Heart left ventricle (tissue), 16 donors: Measurements from ENCODE around the gene UBN2. TPM values are rescaled to one million over a fixed set of nuclear protein-coding genes. Genes with fewer than 3 reads are reported as not detected.

Experiments used
- ATAC-seq, 4 donors: fragments of 200-7000 bp; cut with Tn5 transposase; one replicate each; pipeline ENCODE4 v1.9.1; 2020 to 2022; ENCODE audit warnings: moderate library complexity in 4 of 4, mild to moderate bottlenecking in 3 of 4, moderate number of reproducible peaks in 1 of 4
- DNase-seq, 5 donors: peaks; one replicate each; pipeline ENCODE4 v3.0.0-alpha.2; 2020
- H3K27ac ChIP-seq, 12 donors: fragments of 200-600 bp; sonication (generic) in 4 of 12; one replicate each; pipeline versions ENCODE4 v1.5.0 to v1.8.0; 2016 to 2022; ENCODE audit warnings: mild to moderate bottlenecking in 2 of 12
- H3K27me3 ChIP-seq, 9 donors: fragments of 200-600 bp; sonication (generic) in 2 of 9; one replicate each; pipeline versions ENCODE4 v1.5.1 to v1.8.0; 2016 to 2022; ENCODE audit warnings: mild to moderate bottlenecking in 3 of 9
- H3K36me3 ChIP-seq, 9 donors: fragments of 200-600 bp; sonication (generic) in 2 of 9; one replicate each; pipeline versions ENCODE4 v1.5.0 to v1.8.0; 2018 to 2022; ENCODE audit warnings: mild to moderate bottlenecking in 2 of 9
- H3K4me1 ChIP-seq, 12 donors: fragments of 200-600 bp; sonication (generic) in 4 of 12; one replicate each; pipeline versions ENCODE4 v1.5.0 to v1.8.0; 2016 to 2022; ENCODE audit warnings: mild to moderate bottlenecking in 3 of 12
- H3K4me3 ChIP-seq, 12 donors: fragments of 200-600 bp; sonication (generic) in 4 of 12; one replicate each; pipeline versions ENCODE4 v1.5.0 to v1.8.0; 2017 to 2022; ENCODE audit warnings: mild to moderate bottlenecking in 9 of 12, moderate library complexity in 4 of 12
- H3K9me3 ChIP-seq, 12 donors: fragments of 200-600 bp; sonication (generic) in 4 of 12; one replicate each; pipeline versions ENCODE4 v1.5.0 to v1.8.0; 2016 to 2022; ENCODE audit warnings: mild to moderate bottlenecking in 1 of 12
- CTCF ChIP-seq, 12 donors: fragments of 200-600 bp; sonication (generic) in 4 of 12; IDR thresholded peaks; one replicate each; pipeline versions ENCODE4 v1.5.0 to v1.8.0; 2018 to 2022; ENCODE audit warnings: antibody characterized with exemption in 12 of 12, mild to moderate bottlenecking in 5 of 12
- POLR2A ChIP-seq, 2 donors: fragments of 450-650 bp; IDR thresholded peaks; one replicate each; pipeline ENCODE4 v1.6.1; 2017; ENCODE audit warnings: antibody characterized with exemption in 2 of 2, mild to moderate bottlenecking in 2 of 2, moderate library complexity in 2 of 2
- WGBS, 4 donors: extraction: QIAGEN DNeasy Blood & Tissue Kit in 2 of 4; methylation state at CpG; one replicate each; pipeline versions ENCODE4 v1.1.5 to v1.1.7; 2013 to 2018; 5-methylcytosine and 5-hydroxymethylcytosine counted together
- intact Hi-C, 10 donors: fragments of 100-400 bp; cut with DNase I; formaldehyde crosslinking; loops; one replicate each; pipeline versions ENCODE4 v1.11.1 to v1.14.2; 2022
- polyA plus RNA-seq, 2 donors: library from polyadenylated mRNA; stranded (reverse); fragments of 200-250 nt; gene quantifications; one replicate each; pipeline ENCODE4 v1.2.3, GENCODE V29; 2013
- total RNA-seq, 9 donors: library from RNA; depleted of rRNA in 2 of 9; stranded (reverse); fragments of >200 nt in 2 of 9; fragmentation: NEBNext Ultra II Directional in 3 of 9; extraction: Animal tissue kit (Norgen Biotek cat#: 25700) in 3 of 9; gene quantifications; one replicate each; pipeline versions ENCODE4 v1.1.0 to v1.2.4, GENCODE V29; 2016 to 2023
- donor health status: ischemic (EF 13 %, LVEDD 7.1; RV severe dilation, severe dysfunction).
- donor health status: healthy with polysubstance abuse.
- donor health status: DM: no; HTN: yes; CAD: no.
- donor health status: DM: no; HTN: no; CAD: no.
- donor health status: ischemic (EF 25% LVEDD 6.9; RV normal size, moderate dysfunction).
- donor health status: ischemic (EF 25% LVEDD 5.7; RV mildly dilated, moderate dysfunction).
- donor health status: healthy.
- donor health status: DM: yes; HTN: yes; CAD: no.
- donor health status: ischemic (EF 35%, LVEDD 5.7; RV mildly dilated, moderate dysfunction).
- donor health status: nonischemic (EF 11% LVEDD 7.7; RV severe dilation, severe dysfunction).
- donor health status: DM: yes; HTN: yes; CAD: no.
- donor health status: PGD.
- donor health status: ischemic (EF 29% LVEDD 5.4; RV normal size, mild dysfunction).
- donor health status: nonischemic (EF 23%, LVEDD 6.1; RV moderate dilation, normal function).

The UBN2 gene
- total and polyA plus RNA-seq, 11 donors = 3.3 to 26.9 (median 16.2) TPM

GRCh38 chr7:139297795-139298194, 66.8 kb downstream of the UBN2 start:
- intact Hi-C loops = no loop called here
- DNase-seq = no peak
- H3K27me3 ChIP-seq = no peaks in the 10 kb centered on the region
- no peaks in the 10 kb centered on the region for H3K9me3 ChIP-seq
- H3K27ac ChIP-seq = no peak overlapping the region
- no peak for ATAC-seq
- WGBS, 4 donors = 74 to 79% (median 75%) methylated on average over 6 of the region's 6 CpGs
- TF ChIP-seq POLR2A (IDR thresholded peaks at IDR 0.05) (no peak), CTCF (IDR thresholded peaks at IDR 0.05) (no peak)
- H3K4me1 ChIP-seq = no peaks in the 10 kb centered on the region
- no peak overlapping the region for H3K4me3 ChIP-seq
- H3K36me3 ChIP-seq = peaks cover 0 to 98% (median 67%) of the 10 kb centered on the region in 9 donors

GRCh38 chr7:139299296-139299695, 68.3 kb downstream of the UBN2 start:
- Histone ChIP-seq H3K27ac (no peak overlapping the region), H3K4me3 (no peak overlapping the region), H3K4me1 (no peaks in the 10 kb centered on the region), H3K27me3 (no peaks in the 10 kb centered on the region), H3K9me3 (no peaks in the 10 kb centered on the region), H3K36me3 (peaks cover 0 to 92% (median 58%) of the 10 kb centered on the region in 9 donors)
- DNase-seq (no peak), ATAC-seq (no peak)
- intact Hi-C loops = no loop called here
- TF ChIP-seq POLR2A (IDR thresholded peaks at IDR 0.05) = no peak
- TF ChIP-seq CTCF (IDR thresholded peaks at IDR 0.05) = no peak
- WGBS, 4 donors = 95 to 100% (median 98%) methylated on average over 2 of the region's 2 CpGs

- TF ChIP-seq CTCF (IDR thresholded peaks at IDR 0.05) = no peak
- no peak for TF ChIP-seq POLR2A (IDR thresholded peaks at IDR 0.05)
- Histone ChIP-seq H3K27ac (no peak overlapping the region), H3K4me3 (no peak overlapping the region), H3K27me3 (no peaks in the 10 kb centered on the region), H3K9me3 (no peaks in the 10 kb centered on the region), H3K4me1 (no peaks in the 10 kb centered on the region), H3K36me3 (peaks cover 0 to 88% (median 52%) of the 10 kb centered on the region in 9 donors)
- DNase-seq = no peak
- intact Hi-C loops = no loop called here
- ATAC-seq = no peak
- 88 to 94% (median 92%) methylated on average over 2 of the region's 2 CpGs for WGBS, 4 donors
Measured at GRCh38 chr7:139300390-139300789, 69.4 kb downstream of the UBN2 start.

- no peak for DNase-seq
- TF ChIP-seq CTCF (IDR thresholded peaks at IDR 0.05) = no peak
- no peak for TF ChIP-seq POLR2A (IDR thresholded peaks at IDR 0.05)
- Histone ChIP-seq H3K27me3 (no peaks in the 10 kb centered on the region), H3K9me3 (no peaks in the 10 kb centered on the region), H3K4me3 (no peak overlapping the region), H3K36me3 (peaks cover 0 to 76% (median 25%) of the 10 kb centered on the region in 9 donors), H3K4me1 (no peaks in the 10 kb centered on the region), H3K27ac (no peak overlapping the region)
- no peak for ATAC-seq
- WGBS, 4 donors = 74 to 91% (median 75%) methylated on average over 1 of the region's 1 CpG
- intact Hi-C loops = no loop called here
Measured at GRCh38 chr7:139304517-139304916, 73.5 kb downstream of the UBN2 start.
